Lower lobe of right lung (tissue), 2 donors: ENCODE data around the gene P2RX6. TPM values are rescaled to one million over a fixed set of nuclear protein-coding genes. Genes with fewer than 3 reads are reported as not detected.

Experiments used
- ATAC-seq, 2 donors: fragments of 200-7000 bp; cut with Tn5 transposase; one replicate each; pipeline ENCODE4 v1.9.1; 2020 to 2022; ENCODE audit warnings: mild to moderate bottlenecking in 2 of 2, moderate library complexity in 2 of 2
- DNase-seq: peaks from one replicate; pipeline ENCODE4 v3.0.0-alpha.2; 2020
- H3K27ac ChIP-seq: fragments of 200-600 bp; one replicate; pipeline ENCODE4 v1.8.0; 2022
- H3K27me3 ChIP-seq: fragments of 200-600 bp; one replicate; pipeline ENCODE4 v1.8.0; 2022; ENCODE audit warnings: low read depth
- H3K36me3 ChIP-seq: fragments of 200-600 bp; one replicate; pipeline ENCODE4 v1.8.0; 2022; ENCODE audit warnings: mild to moderate bottlenecking
- H3K4me1 ChIP-seq: fragments of 200-600 bp; one replicate; pipeline ENCODE4 v1.8.0; 2022
- H3K4me3 ChIP-seq: fragments of 200-600 bp; one replicate; pipeline ENCODE4 v1.8.0; 2022; ENCODE audit warnings: mild to moderate bottlenecking
- H3K9me3 ChIP-seq: fragments of 200-600 bp; one replicate; pipeline ENCODE4 v1.8.0; 2022
- intact Hi-C: fragments of 100-400 bp; cut with DNase I; formaldehyde crosslinking; loops from one replicate; pipeline ENCODE4 v1.11.0; 2022
- total RNA-seq: library from RNA; stranded (reverse); fragmentation: NEBNext Ultra II Directional; extraction: Animal tissue kit (Norgen Biotek cat#: 25700); gene quantifications from one replicate; pipeline ENCODE4 v1.2.1, GENCODE V29; 2021
- TF ChIP-seq, protein P1 (sequence below): fragments of 200-600 bp; IDR thresholded peaks from one replicate; pipeline ENCODE4 v1.8.0; 2022; ENCODE audit warnings: antibody characterized with exemption, mild to moderate bottlenecking
- donor health status: DM: no; HTN: yes; CAD: no; lungs with severe emphysema.

P2RX6 gene
- total RNA-seq, 1 donor from 2014 or later, result 2.1 TPM

DNA sequence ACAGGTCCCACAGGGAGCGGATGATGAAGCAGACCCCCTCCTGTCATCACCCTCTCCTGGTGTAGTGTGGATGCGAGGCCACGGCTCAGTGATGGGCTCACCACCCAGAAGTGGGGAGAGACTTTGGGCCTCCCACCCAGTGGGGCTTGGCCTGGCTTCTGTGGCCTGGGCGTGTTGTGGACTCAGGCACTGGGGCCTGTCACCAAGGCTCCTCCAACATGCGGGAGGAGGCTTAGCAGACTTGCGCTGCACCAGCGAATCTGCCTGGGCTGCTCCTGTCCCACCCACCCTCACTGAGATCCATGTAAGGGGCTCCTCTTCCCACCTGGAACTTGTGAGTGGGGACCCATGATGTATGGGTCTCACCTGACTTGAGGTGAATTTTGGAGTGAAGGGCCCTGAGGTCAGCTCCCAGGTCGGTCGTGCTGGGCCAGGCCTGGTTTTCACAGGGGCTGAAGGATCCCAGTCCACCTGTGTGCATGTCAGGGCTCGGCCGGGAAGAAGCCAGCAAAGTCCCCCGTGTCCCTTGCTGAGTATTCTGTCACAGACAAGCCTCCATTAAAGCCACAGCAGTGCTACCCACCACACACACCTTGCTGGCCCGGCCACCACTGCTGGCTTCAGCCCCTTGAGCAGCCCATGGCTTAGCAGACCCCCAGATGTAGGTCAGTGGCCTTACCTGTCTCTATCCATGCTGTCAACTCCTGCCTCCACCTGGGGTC is 17.3 kb upstream of the P2RX6 start:
- Histone ChIP-seq H3K36me3 (peaks cover 79% of the 10 kb centered on the region), H3K4me1 (peaks cover 21% of the 10 kb centered on the region), H3K27me3 (no peaks in the 10 kb centered on the region), H3K4me3 (no peak overlapping the region), H3K27ac (no peak overlapping the region), H3K9me3 (no peaks in the 10 kb centered on the region)
- intact Hi-C loops, result no loop called here
- TF ChIP-seq, protein P1, sequence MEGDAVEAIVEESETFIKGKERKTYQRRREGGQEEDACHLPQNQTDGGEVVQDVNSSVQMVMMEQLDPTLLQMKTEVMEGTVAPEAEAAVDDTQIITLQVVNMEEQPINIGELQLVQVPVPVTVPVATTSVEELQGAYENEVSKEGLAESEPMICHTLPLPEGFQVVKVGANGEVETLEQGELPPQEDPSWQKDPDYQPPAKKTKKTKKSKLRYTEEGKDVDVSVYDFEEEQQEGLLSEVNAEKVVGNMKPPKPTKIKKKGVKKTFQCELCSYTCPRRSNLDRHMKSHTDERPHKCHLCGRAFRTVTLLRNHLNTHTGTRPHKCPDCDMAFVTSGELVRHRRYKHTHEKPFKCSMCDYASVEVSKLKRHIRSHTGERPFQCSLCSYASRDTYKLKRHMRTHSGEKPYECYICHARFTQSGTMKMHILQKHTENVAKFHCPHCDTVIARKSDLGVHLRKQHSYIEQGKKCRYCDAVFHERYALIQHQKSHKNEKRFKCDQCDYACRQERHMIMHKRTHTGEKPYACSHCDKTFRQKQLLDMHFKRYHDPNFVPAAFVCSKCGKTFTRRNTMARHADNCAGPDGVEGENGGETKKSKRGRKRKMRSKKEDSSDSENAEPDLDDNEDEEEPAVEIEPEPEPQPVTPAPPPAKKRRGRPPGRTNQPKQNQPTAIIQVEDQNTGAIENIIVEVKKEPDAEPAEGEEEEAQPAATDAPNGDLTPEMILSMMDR, result no peak
- ATAC-seq (no peak), DNase-seq (no peak)

DNA sequence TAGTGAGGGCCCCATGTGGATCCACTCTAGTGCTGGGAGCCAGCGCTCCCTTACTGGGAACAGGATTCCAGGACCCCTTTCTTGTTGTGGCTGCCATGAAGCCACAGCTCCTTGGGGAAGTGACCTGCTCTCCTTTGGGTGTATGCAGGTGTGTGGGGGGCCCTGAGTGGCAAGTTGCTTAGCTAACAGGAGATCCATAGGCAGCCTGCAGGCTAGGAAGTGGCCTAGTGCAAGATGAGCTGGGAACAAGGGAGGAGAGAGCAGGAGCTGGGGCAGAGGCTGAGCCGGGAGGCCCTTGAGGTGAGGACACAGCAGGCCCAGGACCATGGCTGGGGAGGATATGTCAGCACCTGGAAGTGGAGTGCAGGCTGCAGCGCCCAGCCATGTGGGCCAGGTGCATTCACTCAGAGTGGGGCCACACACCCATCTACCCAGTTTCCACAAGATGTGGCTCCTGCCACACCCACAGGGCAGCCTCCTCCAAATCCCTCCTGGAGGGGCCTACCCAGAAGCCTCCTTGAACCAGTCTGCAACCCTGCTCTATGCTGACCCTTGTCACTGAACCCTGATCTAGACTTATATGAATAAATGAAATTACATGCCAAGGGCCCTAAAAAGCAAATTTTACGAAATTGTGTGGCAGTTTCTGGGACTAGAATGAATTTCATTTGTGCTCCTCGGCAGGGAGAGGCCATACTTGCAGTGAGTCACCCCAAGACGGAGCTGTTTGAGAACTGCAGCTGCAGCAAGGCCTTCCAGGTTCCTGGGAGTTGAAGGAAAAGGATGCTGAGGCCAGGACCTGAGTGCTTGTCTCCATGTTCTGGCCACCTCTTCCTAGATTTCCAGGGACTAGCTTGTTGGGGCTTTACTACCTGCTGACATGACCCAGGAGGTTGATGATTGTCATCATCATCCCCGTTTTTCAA is 16.3 kb upstream of the P2RX6 start:
- TF ChIP-seq, protein P1, result no peak
- no peaks in the 10 kb centered on the region for H3K9me3 ChIP-seq
- H3K27me3 ChIP-seq, result no peaks in the 10 kb centered on the region
- DNase-seq (no peak), ATAC-seq (no peak)
- H3K27ac ChIP-seq, result no peak overlapping the region
- no peak overlapping the region for H3K4me3 ChIP-seq
- peaks cover 69% of the 10 kb centered on the region for H3K36me3 ChIP-seq
- intact Hi-C loops, result no loop called here
- H3K4me1 ChIP-seq, result peaks cover 30% of the 10 kb centered on the region

DNA sequence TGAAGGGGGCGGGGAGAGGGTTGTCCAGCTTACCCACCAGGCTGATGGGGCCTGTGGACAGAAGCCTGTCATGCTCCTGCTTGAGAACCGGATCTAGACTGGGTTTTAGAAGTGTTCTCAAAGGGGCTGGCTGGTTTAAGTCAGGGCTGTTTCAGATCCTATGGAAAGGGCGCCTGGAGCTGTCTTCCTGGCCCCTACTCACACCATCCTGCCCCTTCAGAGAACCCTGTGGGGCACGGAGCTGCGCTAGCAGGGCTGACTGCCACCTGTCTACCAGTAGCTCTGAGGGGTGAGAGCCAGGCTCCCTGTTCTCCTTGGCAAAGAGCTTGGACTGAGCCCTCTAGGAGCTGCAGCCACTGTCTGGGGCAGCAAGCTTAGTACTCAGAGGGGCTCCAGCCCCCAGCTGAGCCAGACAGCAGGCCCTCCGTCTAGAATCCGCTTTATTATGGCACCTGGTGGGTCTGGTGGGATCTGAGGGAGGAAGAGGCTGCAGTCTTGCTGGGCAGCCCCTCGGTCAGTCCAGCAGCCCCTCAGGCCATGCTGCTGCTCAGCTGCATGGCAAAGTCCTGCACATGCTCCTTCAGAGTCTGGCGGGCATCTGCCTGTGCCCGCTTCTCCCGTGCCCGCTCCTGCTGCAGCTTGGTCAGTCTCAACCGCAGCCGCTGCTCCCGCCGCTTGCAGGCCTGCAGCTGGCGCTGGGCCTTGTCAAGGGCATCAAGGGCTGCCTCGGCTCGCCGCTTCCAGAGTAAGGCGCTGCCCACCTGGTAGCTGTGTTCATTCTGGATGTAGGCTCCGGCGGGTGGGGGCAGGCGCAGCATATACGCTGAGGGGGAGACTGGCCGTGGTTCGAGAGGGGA is 15.4 kb upstream of the P2RX6 start:
- peaks cover 60% of the 10 kb centered on the region for H3K36me3 ChIP-seq
- intact Hi-C loops, result no loop called here
- ATAC-seq (no peak), DNase-seq (no peak)
- no peak overlapping the region for H3K27ac ChIP-seq
- H3K9me3 ChIP-seq, result no peaks in the 10 kb centered on the region
- H3K27me3 ChIP-seq, result no peaks in the 10 kb centered on the region
- TF ChIP-seq, protein P1, result no peak
- H3K4me3 ChIP-seq, result peak overlapping the region; percentile 90
- peaks cover 34% of the 10 kb centered on the region for H3K4me1 ChIP-seq

DNA sequence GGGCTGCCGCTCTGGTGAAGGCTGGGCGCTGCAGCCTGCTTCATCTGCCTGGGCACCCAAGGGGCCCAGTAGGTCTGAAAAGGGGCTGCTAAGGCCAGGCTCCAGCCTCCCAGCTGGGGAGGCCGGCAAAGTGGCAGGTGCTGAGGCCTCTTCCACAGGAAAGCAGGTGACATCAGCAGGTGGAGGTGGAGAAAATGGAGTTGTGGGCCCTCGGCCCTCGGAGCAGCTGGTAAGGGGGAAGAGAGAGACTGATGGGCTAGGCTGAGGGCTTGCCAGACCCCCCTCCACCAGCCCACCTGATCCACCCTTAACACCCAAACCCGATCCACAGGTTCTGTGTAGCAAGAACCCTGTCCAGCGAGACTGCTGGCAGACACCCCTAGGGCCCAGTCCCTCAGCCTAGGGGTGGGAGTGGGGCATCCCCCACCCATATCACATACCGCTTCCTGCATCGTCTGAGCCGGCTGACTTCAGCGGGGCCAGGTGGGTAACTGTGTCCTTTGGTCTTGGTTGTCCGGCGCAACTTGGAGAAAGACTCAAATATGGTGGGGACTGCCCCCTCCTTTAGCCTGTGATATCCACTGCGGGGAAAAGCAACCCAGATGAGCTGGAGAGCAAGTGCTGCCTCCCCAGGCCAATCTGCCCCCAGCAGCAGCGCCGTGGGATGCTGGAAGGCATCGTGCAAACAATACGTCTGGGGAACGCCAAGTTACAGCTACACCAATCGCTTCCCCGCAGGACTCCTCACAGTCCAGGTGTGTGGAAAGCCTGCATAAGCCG is 14.6 kb upstream of the P2RX6 start:
- TF ChIP-seq, protein P1, result no peak
- H3K27ac ChIP-seq, result peak overlapping the region; percentile 99
- H3K4me1 ChIP-seq, result peaks cover 34% of the 10 kb centered on the region
- intact Hi-C loops, result no loop called here
- no peaks in the 10 kb centered on the region for H3K27me3 ChIP-seq
- peak overlapping the region; percentile 90 for H3K4me3 ChIP-seq
- H3K9me3 ChIP-seq, result no peaks in the 10 kb centered on the region
- ATAC-seq (no peak), DNase-seq (no peak)
- H3K36me3 ChIP-seq, result peaks cover 52% of the 10 kb centered on the region
